HG03460 (cell line): ENCODE measurements around the gene ADRA2B.
A peak's percentile ranks its signal among the peaks of the same experiment; 100 is the strongest.

Experiments
- ATAC-seq: cut with Tn5 transposase; IDR thresholded peaks from one replicate; pipeline ENCODE4 v1.9.1; 2021; ENCODE audit not compliant: unreplicated experiment

ADRA2B gene

GRCh38 chr2:96138179-96139145 is 22.1 kb upstream of the ADRA2B start, which contains the start of gene ASTL:
Gene ASTL, minus strand, starts transcription at chr2:96138502. Its CDS starts 66 bp downstream, at chr2:96138436.
- peak; percentile 38 for ATAC-seq

GRCh38 chr2:96137321-96138178 is 21.2 kb upstream of the ADRA2B start:
- ATAC-seq, result no peak

GRCh38 chr2:96136129-96136720 is 19.9 kb upstream of the ADRA2B start:
- ATAC-seq, result no peak

GRCh38 chr2:96135621-96136020 is 19.2 kb upstream of the ADRA2B start:
- ATAC-seq, result no peak

GRCh38 chr2:96135171-96135570 is 18.8 kb upstream of the ADRA2B start:
- no peak for ATAC-seq

- ATAC-seq, result no peak
Observed at GRCh38 chr2:96134421-96134820, 18.1 kb upstream of the ADRA2B start.

GRCh38 chr2:96131813-96132745 is 15.7 kb upstream of the ADRA2B start:
- ATAC-seq, result no peak

GRCh38 chr2:96131152-96131812 is 14.9 kb upstream of the ADRA2B start:
- no peak for ATAC-seq

GRCh38 chr2:96130483-96130882 is 14.1 kb upstream of the ADRA2B start:
- no peak for ATAC-seq

GRCh38 chr2:96129528-96130120 is 13.3 kb upstream of the ADRA2B start:
- no peak for ATAC-seq

GRCh38 chr2:96128456-96128855 is 12.1 kb upstream of the ADRA2B start:
- ATAC-seq, result no peak

GRCh38 chr2:96124406-96125265 is 8.3 kb upstream of the ADRA2B start:
- no peak for ATAC-seq

- no peak for ATAC-seq
Observed at GRCh38 chr2:96123936-96124335, 7.6 kb upstream of the ADRA2B start.

GRCh38 chr2:96123290-96123689 is 6.9 kb upstream of the ADRA2B start:
- ATAC-seq, result no peak

- no peak for ATAC-seq
Observed at GRCh38 chr2:96122391-96122790, 6.0 kb upstream of the ADRA2B start.

- ATAC-seq, result no peak
Observed at GRCh38 chr2:96121414-96121813, 5.0 kb upstream of the ADRA2B start.

GRCh38 chr2:96120991-96121390 is 4.6 kb upstream of the ADRA2B start:
- no peak for ATAC-seq

GRCh38 chr2:96120091-96120720 is 3.8 kb upstream of the ADRA2B start:
- ATAC-seq, result no peak
